NCI-H1417 treated with DMSO at 0.1 percent for 48 hours (cell line): ENCODE data around the gene ATP6V0A4.

ENCODE experiments used
- DNase-seq: peaks from one replicate; lab custom pipeline; 2025; lab: John Stamatoyannopoulos, UW

The ATP6V0A4 gene

GRCh38 chr7:138661069-138661635, 136.8 kb downstream of the ATP6V0A4 start:
- DNase-seq, result no peak

- no peak for DNase-seq
These were observed 139.1 kb downstream of the ATP6V0A4 start for GRCh38 chr7:138658889-138659288.

- no peak for DNase-seq
These were observed 140.1 kb downstream of the ATP6V0A4 start for GRCh38 chr7:138657854-138658386.

GRCh38 chr7:138656952-138657351, 141.0 kb downstream of the ATP6V0A4 start:
- DNase-seq, result no peak
